WTC11 (cell line): Measurements from ENCODE around the gene RHOT2. TPM values are rescaled to one million over a fixed set of nuclear protein-coding genes. Genes with fewer than 3 reads are reported as not detected.
A peak's percentile ranks its signal among the peaks of the same experiment; 100 is the strongest.

Experiments
- ATAC-seq: fragments of 200-7000 bp; cut with Tn5 transposase; 2 replicates; pipeline ENCODE4 v1.10.0; 2021; ENCODE audit warnings: mild to moderate bottlenecking, moderate library complexity
- CTCF ChIA-PET: fragments of 300-600 bp; sonication (Branson Sonifier 250); formaldehyde crosslinking; loops from one replicate; lab custom pipeline; 2021; ENCODE audit warnings: antibody characterized with exemption; lab: Charles Lee
- POLR2A ChIA-PET: fragments of 350-600 bp; sonication (Branson Sonifier 250); formaldehyde crosslinking; loops from one replicate; lab custom pipeline; 2021; ENCODE audit warnings: antibody characterized with exemption; lab: Charles Lee
- DNase-seq: peaks from one replicate; pipeline ENCODE4 v3.0.0; 2021; ENCODE audit warnings: low spot score
- H3K27ac Mint-ChIP-seq: 2 replicates; pipeline ENCODE4 v1.8.0; 2021; ENCODE audit warnings: mixed read lengths
- H3K27me3 Mint-ChIP-seq: 2 replicates; pipeline ENCODE4 v1.8.0; 2021; ENCODE audit warnings: low read depth, mild to moderate bottlenecking, moderate library complexity, mixed read lengths
- H3K36me3 Mint-ChIP-seq: 2 replicates; pipeline ENCODE4 v1.8.0; 2021; ENCODE audit warnings: mixed read lengths
- H3K4me1 Mint-ChIP-seq: 2 replicates; pipeline ENCODE4 v1.8.0; 2022; ENCODE audit warnings: mixed read lengths
- H3K4me3 Mint-ChIP-seq: 2 replicates; pipeline ENCODE4 v1.8.0; 2021; ENCODE audit warnings: mild to moderate bottlenecking, moderate library complexity, mixed read lengths
- H3K9me3 Mint-ChIP-seq: 2 replicates; pipeline ENCODE4 v1.8.0; 2021; ENCODE audit warnings: mixed read lengths
- FOXJ3 ChIP-seq: sonication (generic); formaldehyde crosslinking; IDR thresholded peaks from 2 replicates; pipeline ENCODE4 v1.9.0; 2021; ENCODE audit warnings: missing genetic modification reagents, mild to moderate bottlenecking, borderline replicate concordance
- GTF2I ChIP-seq: fragments of 250-450 bp; sonication (Bioruptor Pico); conservative IDR thresholded peaks from 2 replicates; pipeline ENCODE4 v1.4.0; 2021; ENCODE audit warnings: mild to moderate bottlenecking
- JAZF1 ChIP-seq: fragments of 250-450 bp; sonication (Bioruptor Pico); IDR thresholded peaks from 2 replicates; pipeline ENCODE4 v1.9.0; 2021; ENCODE audit warnings: moderate library complexity, mild to moderate bottlenecking, inconsistent platforms
- MYBL2 ChIP-seq: sonication (generic); formaldehyde crosslinking; IDR thresholded peaks from 2 replicates; pipeline ENCODE4 v1.8.1; 2023; ENCODE audit warnings: mild to moderate bottlenecking, moderate library complexity, missing genetic modification reagents
- NFYB ChIP-seq: sonication (generic); formaldehyde crosslinking; conservative IDR thresholded peaks from 2 replicates; pipeline ENCODE4 v1.8.0; 2022; ENCODE audit warnings: low read depth, missing genetic modification reagents
- NR1H2 ChIP-seq: sonication (generic); formaldehyde crosslinking; IDR thresholded peaks from 2 replicates; pipeline ENCODE4 v1.9.0; 2021; ENCODE audit warnings: mild to moderate bottlenecking, moderate library complexity, missing genetic modification reagents
- PRRX2 ChIP-seq: fragments of 250-450 bp; sonication (Bioruptor Pico); IDR thresholded peaks from 2 replicates; pipeline ENCODE4 v1.8.0; 2021; ENCODE audit warnings: mild to moderate bottlenecking
- SOX15 ChIP-seq: fragments of 250-450 bp; sonication (Bioruptor Pico); IDR thresholded peaks from 2 replicates; pipeline ENCODE4 v1.9.0; 2021; ENCODE audit warnings: mild to moderate bottlenecking
- ZBTB21 ChIP-seq: sonication (generic); formaldehyde crosslinking; IDR thresholded peaks from 2 replicates; pipeline ENCODE4 v1.8.1; 2023; ENCODE audit warnings: mild to moderate bottlenecking, missing genetic modification reagents, borderline replicate concordance
- ZNF317 ChIP-seq: sonication (generic); formaldehyde crosslinking; IDR thresholded peaks from 2 replicates; pipeline ENCODE4 v1.8.1; 2023; ENCODE audit warnings: low read depth, mild to moderate bottlenecking, moderate library complexity, missing genetic modification reagents, borderline replicate concordance
- ZNF416 ChIP-seq: fragments of 250-450 bp; sonication (Bioruptor Pico); IDR thresholded peaks from 2 replicates; pipeline ENCODE4 v1.9.0; 2021; ENCODE audit warnings: mild to moderate bottlenecking, inconsistent platforms
- ZNF671 ChIP-seq: fragments of 250-450 bp; sonication (Bioruptor Pico); IDR thresholded peaks from 2 replicates; pipeline ENCODE4 v1.8.0; 2021; ENCODE audit warnings: mild to moderate bottlenecking
- total RNA-seq: library from RNA; stranded (reverse); gene quantifications from 3 replicates; pipeline ENCODE4 v1.2.3, GENCODE V29; 2021
- TF ChIP-seq, protein P1 (sequence below): sonication (generic); formaldehyde crosslinking; IDR thresholded peaks from 2 replicates; pipeline ENCODE4 v1.8.1; 2022; ENCODE audit warnings: missing genetic modification reagents, borderline replicate concordance
- TF ChIP-seq, protein P2 (sequence below): sonication (generic); formaldehyde crosslinking; IDR thresholded peaks from 2 replicates; pipeline ENCODE4 v1.8.1; 2023; ENCODE audit warnings: mild to moderate bottlenecking, missing genetic modification reagents, borderline replicate concordance
- TF ChIP-seq, protein P3 (sequence below): sonication (generic); formaldehyde crosslinking; conservative IDR thresholded peaks from 2 replicates; pipeline ENCODE4 v1.8.1; 2023; ENCODE audit warnings: mild to moderate bottlenecking, low read depth, missing genetic modification reagents, moderate library complexity
- TF ChIP-seq, protein P4 (sequence below): fragments of 250-450 bp; sonication (Bioruptor Pico); IDR thresholded peaks from 2 replicates; pipeline ENCODE4 v1.8.0; 2021; ENCODE audit warnings: mild to moderate bottlenecking
- TF ChIP-seq, protein P5 (sequence below): fragments of 250-450 bp; sonication (Bioruptor Pico); IDR thresholded peaks from 2 replicates; pipeline ENCODE4 v2.1.2; 2022; ENCODE audit warnings: mild to moderate bottlenecking, moderate library complexity

The RHOT2 gene
- total RNA-seq, 1 experiment from 2014 or later: 285 TPM

DNA sequence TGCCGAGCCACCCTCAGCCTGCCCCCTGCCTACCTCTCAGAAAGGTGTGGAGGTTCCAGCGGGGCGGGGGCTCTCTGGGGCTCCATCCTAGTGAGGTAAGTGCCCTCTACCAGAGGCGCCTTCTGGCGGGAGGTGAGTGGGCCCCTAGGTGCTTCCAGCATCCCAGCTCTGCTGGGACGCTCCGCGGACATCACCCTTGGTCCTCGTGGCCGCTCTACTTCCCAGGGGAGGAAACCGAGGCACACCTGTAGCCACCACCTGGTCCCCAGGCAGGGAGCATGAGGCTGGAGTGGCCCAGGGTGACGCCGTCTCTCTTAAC lies 24.9 kb upstream of the RHOT2 start (continued):
- TF ChIP-seq FOXJ3 (CRISPR knock-in tag): no peak

DNA sequence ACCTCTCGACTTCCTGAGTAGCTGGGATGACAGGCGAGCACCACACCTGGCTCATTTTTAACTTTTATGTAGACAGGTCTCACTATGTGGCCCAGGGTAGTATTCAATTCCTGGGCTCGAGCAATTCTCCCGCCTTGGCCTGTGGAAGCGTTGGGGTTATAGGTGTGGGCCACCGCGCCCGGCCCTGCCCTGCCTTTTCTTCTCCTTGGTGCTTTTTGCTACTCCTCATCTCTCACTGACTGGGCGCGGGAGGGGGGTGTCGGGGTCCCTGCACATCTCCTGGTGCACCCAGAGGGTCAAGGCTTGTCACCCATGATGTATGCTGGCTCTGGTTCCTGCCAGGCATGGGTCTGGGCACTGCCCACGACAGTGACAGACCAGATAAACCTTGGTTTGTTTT lies 23.4 kb upstream of the RHOT2 start:
- Mint-ChIP-seq H3K9me3 (no peaks in the 10 kb centered on the region), H3K4me1 (peaks cover 10% of the 10 kb centered on the region; the same call in 1 of the 2 replicates), H3K4me3 (0 out of 2 replicates have a peak overlapping the region, but pooled peaks have one; percentile 5), H3K27me3 (no peaks in the 10 kb centered on the region), H3K36me3 (no peaks in the 10 kb centered on the region), H3K27ac (no peak overlapping the region)
- POLR2A ChIA-PET: no interaction called here
- DNase-seq: no peak
- no peak for ATAC-seq
- no peak for TF ChIP-seq MYBL2 (CRISPR knock-in tag)
- TF ChIP-seq, protein P1, sequence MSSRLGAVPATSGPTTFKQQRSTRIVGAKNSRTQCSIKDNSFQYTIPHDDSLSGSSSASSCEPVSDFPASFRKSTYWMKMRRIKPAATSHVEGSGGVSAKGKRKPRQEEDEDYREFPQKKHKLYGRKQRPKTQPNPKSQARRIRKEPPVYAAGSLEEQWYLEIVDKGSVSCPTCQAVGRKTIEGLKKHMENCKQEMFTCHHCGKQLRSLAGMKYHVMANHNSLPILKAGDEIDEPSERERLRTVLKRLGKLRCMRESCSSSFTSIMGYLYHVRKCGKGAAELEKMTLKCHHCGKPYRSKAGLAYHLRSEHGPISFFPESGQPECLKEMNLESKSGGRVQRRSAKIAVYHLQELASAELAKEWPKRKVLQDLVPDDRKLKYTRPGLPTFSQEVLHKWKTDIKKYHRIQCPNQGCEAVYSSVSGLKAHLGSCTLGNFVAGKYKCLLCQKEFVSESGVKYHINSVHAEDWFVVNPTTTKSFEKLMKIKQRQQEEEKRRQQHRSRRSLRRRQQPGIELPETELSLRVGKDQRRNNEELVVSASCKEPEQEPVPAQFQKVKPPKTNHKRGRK (CRISPR knock-in tag): no peak
- no peak for TF ChIP-seq JAZF1
- no peak for TF ChIP-seq NFYB (CRISPR knock-in tag)
- TF ChIP-seq, protein P2, sequence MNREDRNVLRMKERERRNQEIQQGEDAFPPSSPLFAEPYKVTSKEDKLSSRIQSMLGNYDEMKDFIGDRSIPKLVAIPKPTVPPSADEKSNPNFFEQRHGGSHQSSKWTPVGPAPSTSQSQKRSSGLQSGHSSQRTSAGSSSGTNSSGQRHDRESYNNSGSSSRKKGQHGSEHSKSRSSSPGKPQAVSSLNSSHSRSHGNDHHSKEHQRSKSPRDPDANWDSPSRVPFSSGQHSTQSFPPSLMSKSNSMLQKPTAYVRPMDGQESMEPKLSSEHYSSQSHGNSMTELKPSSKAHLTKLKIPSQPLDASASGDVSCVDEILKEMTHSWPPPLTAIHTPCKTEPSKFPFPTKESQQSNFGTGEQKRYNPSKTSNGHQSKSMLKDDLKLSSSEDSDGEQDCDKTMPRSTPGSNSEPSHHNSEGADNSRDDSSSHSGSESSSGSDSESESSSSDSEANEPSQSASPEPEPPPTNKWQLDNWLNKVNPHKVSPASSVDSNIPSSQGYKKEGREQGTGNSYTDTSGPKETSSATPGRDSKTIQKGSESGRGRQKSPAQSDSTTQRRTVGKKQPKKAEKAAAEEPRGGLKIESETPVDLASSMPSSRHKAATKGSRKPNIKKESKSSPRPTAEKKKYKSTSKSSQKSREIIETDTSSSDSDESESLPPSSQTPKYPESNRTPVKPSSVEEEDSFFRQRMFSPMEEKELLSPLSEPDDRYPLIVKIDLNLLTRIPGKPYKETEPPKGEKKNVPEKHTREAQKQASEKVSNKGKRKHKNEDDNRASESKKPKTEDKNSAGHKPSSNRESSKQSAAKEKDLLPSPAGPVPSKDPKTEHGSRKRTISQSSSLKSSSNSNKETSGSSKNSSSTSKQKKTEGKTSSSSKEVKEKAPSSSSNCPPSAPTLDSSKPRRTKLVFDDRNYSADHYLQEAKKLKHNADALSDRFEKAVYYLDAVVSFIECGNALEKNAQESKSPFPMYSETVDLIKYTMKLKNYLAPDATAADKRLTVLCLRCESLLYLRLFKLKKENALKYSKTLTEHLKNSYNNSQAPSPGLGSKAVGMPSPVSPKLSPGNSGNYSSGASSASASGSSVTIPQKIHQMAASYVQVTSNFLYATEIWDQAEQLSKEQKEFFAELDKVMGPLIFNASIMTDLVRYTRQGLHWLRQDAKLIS (CRISPR knock-in tag): no peak
- TF ChIP-seq NR1H2 (CRISPR knock-in tag): no peak
- TF ChIP-seq ZNF671 (CRISPR knock-in tag): no peak
- TF ChIP-seq, protein P3, sequence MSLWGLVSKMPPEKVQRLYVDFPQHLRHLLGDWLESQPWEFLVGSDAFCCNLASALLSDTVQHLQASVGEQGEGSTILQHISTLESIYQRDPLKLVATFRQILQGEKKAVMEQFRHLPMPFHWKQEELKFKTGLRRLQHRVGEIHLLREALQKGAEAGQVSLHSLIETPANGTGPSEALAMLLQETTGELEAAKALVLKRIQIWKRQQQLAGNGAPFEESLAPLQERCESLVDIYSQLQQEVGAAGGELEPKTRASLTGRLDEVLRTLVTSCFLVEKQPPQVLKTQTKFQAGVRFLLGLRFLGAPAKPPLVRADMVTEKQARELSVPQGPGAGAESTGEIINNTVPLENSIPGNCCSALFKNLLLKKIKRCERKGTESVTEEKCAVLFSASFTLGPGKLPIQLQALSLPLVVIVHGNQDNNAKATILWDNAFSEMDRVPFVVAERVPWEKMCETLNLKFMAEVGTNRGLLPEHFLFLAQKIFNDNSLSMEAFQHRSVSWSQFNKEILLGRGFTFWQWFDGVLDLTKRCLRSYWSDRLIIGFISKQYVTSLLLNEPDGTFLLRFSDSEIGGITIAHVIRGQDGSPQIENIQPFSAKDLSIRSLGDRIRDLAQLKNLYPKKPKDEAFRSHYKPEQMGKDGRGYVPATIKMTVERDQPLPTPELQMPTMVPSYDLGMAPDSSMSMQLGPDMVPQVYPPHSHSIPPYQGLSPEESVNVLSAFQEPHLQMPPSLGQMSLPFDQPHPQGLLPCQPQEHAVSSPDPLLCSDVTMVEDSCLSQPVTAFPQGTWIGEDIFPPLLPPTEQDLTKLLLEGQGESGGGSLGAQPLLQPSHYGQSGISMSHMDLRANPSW: no peak
- CTCF ChIA-PET: no interaction called here

DNA sequence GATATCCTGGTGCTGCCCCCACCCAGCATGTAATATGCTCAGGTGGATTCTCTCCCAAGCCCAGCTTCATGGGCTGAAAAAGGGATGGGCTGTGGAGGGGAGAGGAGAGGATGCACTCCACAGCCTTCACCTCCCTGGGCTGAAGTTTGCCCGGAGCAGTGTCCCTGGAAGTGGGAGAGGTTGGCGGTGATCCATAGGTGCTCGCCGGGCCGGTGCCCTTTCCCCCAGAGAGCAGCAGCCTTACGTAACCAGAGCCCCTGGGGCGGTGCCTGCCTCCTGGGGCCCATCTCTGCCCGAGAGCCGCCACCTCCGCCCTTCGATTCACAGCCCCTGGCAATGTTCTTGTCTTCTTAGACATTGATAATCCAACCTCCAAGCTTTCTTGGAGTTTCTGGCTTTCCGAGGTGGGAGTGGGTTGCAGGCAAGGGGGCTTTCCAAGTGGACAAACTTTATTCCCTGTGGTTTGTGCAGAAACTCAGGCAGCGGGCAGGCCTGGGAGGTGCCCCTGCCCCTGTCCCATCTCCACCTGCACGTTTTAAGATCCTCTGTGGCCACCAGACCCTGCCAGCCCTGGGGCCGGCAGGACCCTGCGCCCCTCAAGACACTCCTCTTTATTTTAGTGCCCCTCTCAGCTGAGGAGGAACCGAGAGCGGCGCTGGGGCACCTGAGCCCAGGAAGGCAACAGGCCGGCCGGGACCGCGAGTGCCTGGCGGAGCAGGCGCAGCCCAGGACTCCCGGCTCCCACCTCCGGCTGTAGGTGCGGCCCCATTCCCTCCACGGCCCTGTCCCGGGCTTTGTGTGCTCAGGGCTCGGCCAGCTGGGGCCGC lies 21.9 kb upstream of the RHOT2 start:
- ChIA-PET POLR2A (no interaction called here), CTCF (interaction anchor here (6.4 kb wide), 1 partner anchor 14 kb away, joined by 54 read pairs; no protein-coding TSS in a partner anchor)
- no peaks in the 10 kb centered on the region for H3K9me3 Mint-ChIP-seq
- H3K36me3 Mint-ChIP-seq: no peaks in the 10 kb centered on the region
- H3K4me3 Mint-ChIP-seq: no peak overlapping the region
- TF ChIP-seq GTF2I (CRISPR knock-in tag) (no peak), ZNF317 (CRISPR knock-in tag) (no peak), ZNF416 (CRISPR knock-in tag) (no peak), SOX15 (CRISPR knock-in tag) (no peak), ZBTB21 (CRISPR knock-in tag) (no peak), PRRX2 (CRISPR knock-in tag) (no peak)
- TF ChIP-seq, protein P2 (CRISPR knock-in tag): no peak
- TF ChIP-seq, protein P4, sequence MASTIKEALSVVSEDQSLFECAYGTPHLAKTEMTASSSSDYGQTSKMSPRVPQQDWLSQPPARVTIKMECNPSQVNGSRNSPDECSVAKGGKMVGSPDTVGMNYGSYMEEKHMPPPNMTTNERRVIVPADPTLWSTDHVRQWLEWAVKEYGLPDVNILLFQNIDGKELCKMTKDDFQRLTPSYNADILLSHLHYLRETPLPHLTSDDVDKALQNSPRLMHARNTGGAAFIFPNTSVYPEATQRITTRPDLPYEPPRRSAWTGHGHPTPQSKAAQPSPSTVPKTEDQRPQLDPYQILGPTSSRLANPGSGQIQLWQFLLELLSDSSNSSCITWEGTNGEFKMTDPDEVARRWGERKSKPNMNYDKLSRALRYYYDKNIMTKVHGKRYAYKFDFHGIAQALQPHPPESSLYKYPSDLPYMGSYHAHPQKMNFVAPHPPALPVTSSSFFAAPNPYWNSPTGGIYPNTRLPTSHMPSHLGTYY (CRISPR knock-in tag): no peak
- TF ChIP-seq, protein P5, sequence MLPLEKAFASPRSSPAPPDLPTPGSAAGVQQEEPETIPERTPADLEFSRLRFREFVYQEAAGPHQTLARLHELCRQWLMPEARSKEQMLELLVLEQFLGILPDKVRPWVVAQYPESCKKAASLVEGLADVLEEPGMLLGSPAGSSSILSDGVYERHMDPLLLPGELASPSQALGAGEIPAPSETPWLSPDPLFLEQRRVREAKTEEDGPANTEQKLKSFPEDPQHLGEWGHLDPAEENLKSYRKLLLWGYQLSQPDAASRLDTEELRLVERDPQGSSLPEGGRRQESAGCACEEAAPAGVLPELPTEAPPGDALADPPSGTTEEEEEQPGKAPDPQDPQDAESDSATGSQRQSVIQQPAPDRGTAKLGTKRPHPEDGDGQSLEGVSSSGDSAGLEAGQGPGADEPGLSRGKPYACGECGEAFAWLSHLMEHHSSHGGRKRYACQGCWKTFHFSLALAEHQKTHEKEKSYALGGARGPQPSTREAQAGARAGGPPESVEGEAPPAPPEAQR (CRISPR knock-in tag): no peak
- DNase-seq (no peak), ATAC-seq (no peak)
- H3K4me1 Mint-ChIP-seq: peaks cover 10% of the 10 kb centered on the region; the same call in 1 of the 2 replicates
- H3K27ac Mint-ChIP-seq: no peak overlapping the region
- H3K27me3 Mint-ChIP-seq: no peaks in the 10 kb centered on the region
